Fibroblast of skin of left biceps (primary cell): Measurements from ENCODE around the gene BZW2.
"Not testable (repeated sequence)": the region's sequence is repeated elsewhere in the genome, so short reads cannot be mapped to it uniquely, and the experiment has no call there.

Experiments used
- DNase-seq, 2 experiments: peaks; one replicate each; pipeline ENCODE4 v3.0.0-alpha.2; 2013; ENCODE audit warnings: low read depth in 2 of 2

Gene BZW2

GRCh38 chr7:16670731-16671344, 24.9 kb downstream of the BZW2 start:
- no peak for DNase-seq

DNA sequence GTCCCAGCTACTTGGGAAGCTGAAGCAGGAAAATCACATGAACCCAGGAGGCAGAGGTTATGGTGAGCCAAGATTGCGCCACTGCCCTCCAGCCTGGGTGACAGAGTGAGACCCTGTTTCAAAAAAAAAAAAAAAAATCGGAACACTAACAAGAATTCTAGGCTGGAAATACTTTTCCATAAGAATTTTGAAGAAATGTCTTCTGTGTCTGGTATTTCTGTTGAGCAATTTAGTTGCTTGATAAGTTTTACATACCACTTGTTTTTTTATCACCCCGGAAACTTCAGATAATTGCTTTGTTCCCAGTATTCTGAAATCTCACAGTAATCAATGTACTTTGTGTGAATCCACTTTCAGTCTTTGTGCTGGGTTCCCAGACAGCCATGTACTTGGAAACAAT, 25.8 kb downstream of the BZW2 start:
- no peak for DNase-seq

- no peak for DNase-seq
Measured at GRCh38 chr7:16675277-16675676, 29.3 kb downstream of the BZW2 start.

DNA sequence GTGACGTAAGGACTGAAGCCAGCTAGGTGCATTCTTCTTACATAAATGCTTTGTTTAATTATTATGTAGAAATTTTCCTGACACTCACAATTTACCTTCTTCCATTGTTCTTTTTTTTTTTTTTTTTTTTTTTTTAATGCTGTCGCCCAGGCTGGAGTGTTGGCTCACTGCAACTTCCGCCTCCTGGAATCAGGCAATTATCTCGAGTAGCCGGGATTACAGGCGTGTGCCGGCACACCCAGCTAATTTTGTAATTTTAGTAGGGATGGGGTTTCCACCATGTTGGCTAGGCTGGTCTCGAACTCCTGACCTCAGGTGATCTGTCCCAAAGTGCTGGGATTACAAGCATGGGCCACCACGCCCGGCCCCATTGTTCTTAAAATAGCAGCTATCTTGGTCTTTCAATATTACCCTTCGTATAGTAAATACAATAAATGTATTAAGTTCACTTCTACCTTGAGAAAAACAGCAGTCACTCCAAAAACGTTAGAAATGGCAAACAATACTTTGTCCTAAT, 32.1 kb downstream of the BZW2 start:
- DNase-seq = no peak

GRCh38 chr7:16678645-16679566, 32.9 kb downstream of the BZW2 start:
- not testable (repeated sequence) for DNase-seq

DNA sequence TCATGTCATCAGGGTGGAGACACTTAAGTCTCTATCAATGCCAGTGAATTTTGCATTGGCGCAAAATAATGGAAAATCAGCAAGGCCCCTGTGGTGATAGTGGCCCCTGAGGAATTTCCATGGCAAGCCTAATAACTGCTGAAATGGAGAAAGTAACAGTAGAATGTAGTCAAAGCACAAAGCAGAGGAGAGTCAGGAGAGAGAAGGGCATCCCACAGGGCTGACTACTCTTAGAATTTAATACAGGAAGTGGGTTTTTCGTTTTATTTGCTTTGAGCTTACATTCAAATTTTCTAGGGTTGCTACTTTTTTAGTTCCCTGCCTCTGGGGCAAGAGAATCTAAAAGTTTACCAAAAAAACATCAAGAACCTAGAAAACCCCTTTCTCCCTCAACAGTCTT, 39.0 kb downstream of the BZW2 start:
- no peak for DNase-seq

DNA sequence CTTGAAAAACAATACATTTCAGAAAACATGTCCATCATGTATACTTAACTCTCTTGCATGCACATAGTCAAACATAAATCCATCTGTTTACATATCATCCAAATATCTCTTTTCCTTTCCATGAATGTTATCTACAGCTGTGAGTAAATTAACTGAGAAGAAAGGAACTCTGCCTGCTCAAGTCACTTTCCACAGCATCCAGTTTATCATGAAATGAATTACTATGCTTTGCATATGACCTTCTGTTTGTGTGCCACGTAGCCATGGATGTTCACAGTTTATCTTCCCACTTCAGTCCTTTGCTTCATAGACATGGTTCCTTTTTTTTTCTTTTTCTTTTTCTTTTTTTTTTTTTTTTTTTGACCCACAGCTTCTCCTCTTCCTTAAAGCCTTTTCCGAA, 39.6 kb downstream of the BZW2 start:
- no peak for DNase-seq

DNA sequence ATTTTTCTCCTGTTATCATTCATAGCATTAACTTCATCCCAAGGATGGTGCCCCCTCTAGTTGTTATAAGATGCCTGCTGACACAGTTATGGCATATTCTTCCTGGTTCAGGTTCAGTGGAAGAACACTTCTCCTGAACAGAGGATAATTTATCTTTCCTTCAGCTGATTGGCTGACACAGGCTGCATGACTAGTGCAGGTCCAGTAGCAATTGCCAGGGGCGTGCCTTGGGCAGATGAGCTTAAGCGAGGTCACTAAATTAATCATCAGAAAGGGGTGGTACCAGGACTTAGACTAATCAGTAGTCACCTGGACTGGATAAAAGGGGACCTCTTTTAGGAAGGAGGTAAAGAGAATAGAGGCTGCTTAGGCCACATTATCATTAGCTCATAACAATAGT, 42.3 kb downstream of the BZW2 start:
- no peak for DNase-seq

- DNase-seq = no peak
Measured at GRCh38 chr7:16691241-16691640, 45.3 kb downstream of the BZW2 start.

- no peak for DNase-seq
Measured at GRCh38 chr7:16693601-16694318, 47.8 kb downstream of the BZW2 start.

DNA sequence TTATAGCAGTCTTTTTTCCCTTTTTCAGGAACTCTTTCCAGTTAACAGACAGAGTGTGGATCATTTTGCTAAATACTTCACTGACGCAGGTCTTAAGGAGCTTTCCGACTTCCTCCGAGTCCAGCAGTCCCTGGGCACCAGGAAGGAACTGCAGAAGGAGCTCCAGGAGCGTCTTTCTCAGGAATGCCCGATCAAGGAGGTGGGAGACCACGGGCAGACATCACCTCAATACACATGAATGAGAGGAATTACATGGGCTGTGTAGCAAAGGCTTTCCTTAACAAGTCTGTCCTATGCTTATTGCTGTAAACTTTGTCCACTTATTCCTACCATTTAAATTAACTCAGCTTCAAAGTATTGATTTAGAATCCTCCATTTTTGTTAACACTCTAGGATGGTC, 48.8 kb downstream of the BZW2 start:
- DNase-seq = no peak

DNA sequence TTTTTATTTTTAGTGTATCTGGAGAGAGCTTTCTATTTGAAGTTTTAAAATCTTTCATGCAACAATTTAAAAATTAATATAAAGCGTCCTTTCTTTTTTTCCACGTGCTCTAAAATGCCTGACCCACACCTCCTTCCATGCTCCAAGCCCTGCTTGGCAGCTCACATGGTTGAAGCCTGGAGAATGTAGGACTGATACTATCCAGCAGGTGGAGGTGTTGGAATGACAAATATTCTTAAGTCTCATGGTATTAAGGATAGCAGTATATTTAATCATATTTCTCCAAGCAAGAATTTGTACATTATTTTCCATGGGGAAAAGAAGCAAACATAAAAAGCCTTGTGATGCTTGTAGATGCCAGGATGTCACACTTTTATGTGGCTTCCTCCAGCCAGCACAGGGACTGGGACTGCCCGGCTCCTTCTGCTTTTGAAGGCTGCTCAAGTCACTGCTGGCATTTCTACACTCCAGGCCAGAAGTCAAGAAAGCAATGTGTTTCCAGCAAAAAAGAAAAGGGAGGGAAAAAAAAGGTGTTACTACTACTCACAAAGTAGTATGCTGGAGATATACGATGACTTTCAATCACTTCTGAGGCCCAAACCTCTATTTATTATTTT, 49.7 kb downstream of the BZW2 start:
- DNase-seq = no peak

DNA sequence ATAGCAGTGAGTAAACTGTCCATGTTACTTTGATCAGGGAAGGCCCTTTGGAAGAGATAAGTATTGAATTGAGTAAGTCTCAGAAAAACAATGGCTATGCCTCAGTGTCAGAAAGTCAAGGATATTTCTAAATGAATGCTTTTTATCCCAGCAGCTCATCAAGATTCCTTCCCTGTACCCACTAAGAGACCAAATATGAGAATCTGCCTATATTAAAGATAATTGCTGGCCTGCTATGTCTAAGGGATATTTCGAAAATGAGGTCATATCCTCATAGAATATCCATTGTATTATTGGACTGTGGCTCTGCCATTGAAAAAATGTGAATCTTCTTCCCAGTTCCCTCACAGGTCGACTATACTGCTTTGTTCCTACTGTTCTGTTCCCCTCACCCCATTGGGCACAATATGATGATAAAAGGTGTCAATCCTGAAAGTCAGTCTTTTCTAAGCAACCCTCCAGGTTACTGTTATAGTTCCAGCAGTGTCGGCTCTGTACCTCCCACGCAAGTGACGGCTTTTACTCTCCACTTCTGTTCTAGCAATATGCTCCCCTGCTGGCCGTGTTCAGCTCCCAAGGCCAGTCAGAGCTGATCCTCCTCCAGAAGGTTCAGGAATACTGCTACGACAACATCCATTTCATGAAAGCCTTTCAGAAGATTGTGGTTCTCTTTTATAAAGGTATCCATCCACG, 51.7 kb downstream of the BZW2 start:
- no peak for DNase-seq

- no peak for DNase-seq
Measured at GRCh38 chr7:16698200-16698905, 52.4 kb downstream of the BZW2 start.

DNA sequence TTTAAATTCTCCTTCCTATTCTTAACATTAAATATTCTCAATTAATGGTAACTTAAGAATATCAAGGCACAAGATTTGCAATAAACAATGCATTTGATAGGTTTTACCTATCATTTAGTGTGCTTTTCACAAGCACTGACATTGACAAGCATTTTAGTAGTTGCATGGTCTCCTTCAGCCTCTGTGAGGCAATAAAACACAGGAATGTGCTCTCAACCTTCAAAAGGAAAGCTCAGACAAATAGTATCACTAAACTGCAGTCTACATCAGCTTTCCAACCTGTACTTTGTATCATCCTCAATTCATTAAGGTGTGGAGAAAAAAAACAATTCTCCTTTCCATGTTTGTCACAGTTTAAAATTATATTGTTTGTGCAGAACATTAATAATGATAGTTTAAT, 56.5 kb downstream of the BZW2 start:
- DNase-seq = no peak

GRCh38 chr7:16708511-16708910, 62.5 kb downstream of the BZW2 start:
- DNase-seq = no peak

DNA sequence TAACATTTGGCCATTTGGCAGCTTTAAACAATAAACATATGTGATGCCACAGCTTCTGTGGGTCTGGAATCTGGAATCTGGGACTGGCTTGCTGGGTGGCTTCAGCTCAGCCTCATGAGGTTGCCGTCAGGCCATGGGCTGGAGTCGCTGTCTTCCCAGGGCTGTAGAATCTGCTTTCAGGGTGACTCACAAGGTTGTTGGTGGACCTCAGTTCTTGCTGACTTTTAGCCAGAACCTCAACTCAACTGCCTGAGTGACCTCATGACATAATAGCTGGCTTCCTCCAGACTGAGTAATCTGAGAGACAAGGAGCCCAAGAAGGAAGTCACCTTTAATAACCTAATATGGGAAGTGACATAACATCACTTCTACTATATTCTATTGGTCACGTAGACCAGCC, 63.0 kb downstream of the BZW2 start:
- peak; percentile 64 to 66 for DNase-seq

- DNase-seq = no peak
Measured at GRCh38 chr7:16710651-16711050, 64.7 kb downstream of the BZW2 start.

GRCh38 chr7:16711730-16712129, 65.7 kb downstream of the BZW2 start:
- DNase-seq = no peak

- no peak for DNase-seq
Measured at GRCh38 chr7:16712916-16713315, 66.9 kb downstream of the BZW2 start.

DNA sequence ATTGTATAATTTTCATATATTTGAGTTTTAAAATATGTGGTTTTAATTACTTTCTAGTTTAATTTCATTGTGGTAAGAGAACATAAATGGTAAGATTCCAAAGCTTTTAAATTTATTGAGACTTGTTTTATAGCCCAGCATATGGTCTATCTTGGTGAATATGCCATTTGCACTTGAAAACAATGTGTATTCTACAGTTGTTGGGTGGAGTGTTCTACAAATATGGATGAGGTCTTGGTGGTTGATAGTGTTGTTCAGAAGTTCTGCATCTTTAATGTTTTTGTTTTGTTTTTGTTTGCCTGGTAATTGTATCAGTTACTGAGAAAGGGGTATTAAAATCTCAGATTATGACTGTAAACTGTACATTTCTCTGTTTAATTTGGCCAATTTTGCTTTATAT, 69.9 kb downstream of the BZW2 start:
- no peak for DNase-seq
